HepG2 (cell line): ENCODE results near the gene DSG2. TPM values are rescaled to one million over a fixed set of nuclear protein-coding genes. Genes with fewer than 3 reads are reported as not detected.

Experiments
- CEBPG ChIP-seq: IDR thresholded peaks from 2 replicates; pipeline ENCODE4 v1.6.1; 2016
- E2F1 ChIP-seq: sonication (generic); formaldehyde crosslinking; IDR thresholded peaks from 2 replicates; pipeline ENCODE4 v1.5.0; 2020; ENCODE audit warnings: missing genetic modification reagents
- EZH2 ChIP-seq: conservative IDR thresholded peaks from 2 replicates; pipeline ENCODE4 v1.6.1; 2012; ENCODE audit warnings: mild to moderate bottlenecking, low read depth, low read length, moderate library complexity
- GABPA ChIP-seq, 2 experiments: IDR thresholded peaks; 2 replicates each; pipeline ENCODE4 v1.6.1; 2011 to 2016; ENCODE audit warnings: low read depth in 2 of 2, low read length in 1 of 2, missing biosample characterization in 1 of 2, missing genetic modification characterization in 1 of 2
- HNF4G ChIP-seq, 2 experiments: sonication (generic) in 1 of 2; formaldehyde crosslinking in 1 of 2; IDR thresholded peaks; 2 replicates each; pipeline versions ENCODE4 v1.4.0 to v1.6.1; 2011 to 2020; ENCODE audit warnings: borderline replicate concordance in 2 of 2, low read depth in 2 of 2, mild to moderate bottlenecking in 2 of 2, low read length in 1 of 2, missing genetic modification reagents in 1 of 2, moderate library complexity in 1 of 2
- HOXA7 ChIP-seq: sonication (generic); formaldehyde crosslinking; IDR thresholded peaks from 2 replicates; pipeline ENCODE4 v1.8.1; 2022; ENCODE audit warnings: mild to moderate bottlenecking, missing genetic modification reagents, moderate library complexity
- KDM2A ChIP-seq: sonication (generic); formaldehyde crosslinking; IDR thresholded peaks from 2 replicates; pipeline ENCODE4 v1.4.0; 2020; ENCODE audit warnings: low read depth, missing genetic modification reagents, borderline replicate concordance
- MTF1 ChIP-seq: sonication (generic); formaldehyde crosslinking; IDR thresholded peaks from 2 replicates; pipeline ENCODE4 v1.5.0; 2020; ENCODE audit warnings: missing genetic modification reagents
- MXI1 ChIP-seq: IDR thresholded peaks from 3 replicates; pipeline ENCODE4 v1.6.1; 2012; ENCODE audit warnings: low read depth, low read length, inconsistent platforms, borderline replicate concordance
- MYNN ChIP-seq: sonication (generic); formaldehyde crosslinking; IDR thresholded peaks from 2 replicates; pipeline ENCODE4 v1.4.0; 2020; ENCODE audit warnings: mild to moderate bottlenecking, low read depth, missing genetic modification reagents
- NFYC ChIP-seq: IDR thresholded peaks from 2 replicates; pipeline ENCODE4 v1.6.1; 2016; ENCODE audit warnings: missing genetic modification reagents, missing compliant biosample characterization
- NONO ChIP-seq, 2 experiments: fragments of 450-650 bp in 1 of 2; sonication (generic) in 1 of 2; formaldehyde crosslinking in 1 of 2; IDR thresholded peaks in 1 of 2; conservative IDR thresholded peaks in 1 of 2; 2 replicates each; pipeline versions ENCODE4 v1.6.1 to v1.8.0; 2017 to 2022; ENCODE audit warnings: mild to moderate bottlenecking in 1 of 2, missing genetic modification reagents in 1 of 2, moderate library complexity in 1 of 2
- PHB2 ChIP-seq: fragments of 450-650 bp; IDR thresholded peaks from 2 replicates; pipeline ENCODE4 v1.6.1; 2018; ENCODE audit not compliant: partially characterized antibody
- SAFB2 ChIP-seq: sonication (generic); formaldehyde crosslinking; IDR thresholded peaks from 2 replicates; pipeline ENCODE4 v1.5.1; 2020; ENCODE audit warnings: missing genetic modification reagents, low read depth, mild to moderate bottlenecking, borderline replicate concordance
- SP2 ChIP-seq: sonication (generic); formaldehyde crosslinking; IDR thresholded peaks from 2 replicates; pipeline ENCODE4 v1.5.1; 2020; ENCODE audit warnings: mild to moderate bottlenecking, missing genetic modification reagents
- TOPORS ChIP-seq: sonication (generic); formaldehyde crosslinking; IDR thresholded peaks from 2 replicates; pipeline ENCODE4 v1.8.0; 2023; ENCODE audit warnings: mild to moderate bottlenecking, missing genetic modification reagents
- ZBTB2 ChIP-seq: sonication (generic); formaldehyde crosslinking; IDR thresholded peaks from 2 replicates; pipeline ENCODE4 v1.8.0; 2022; ENCODE audit warnings: low read depth, missing genetic modification reagents
- ZFP62 ChIP-seq: sonication (generic); formaldehyde crosslinking; IDR thresholded peaks from 2 replicates; pipeline ENCODE4 v1.4.0; 2020; ENCODE audit warnings: missing genetic modification reagents
- ZFX ChIP-seq: sonication (generic); formaldehyde crosslinking; IDR thresholded peaks from 2 replicates; pipeline ENCODE4 v1.4.0; 2020; ENCODE audit warnings: mild to moderate bottlenecking, low read depth, missing genetic modification reagents, moderate library complexity
- ZNF263 ChIP-seq: sonication (generic); formaldehyde crosslinking; IDR thresholded peaks from 2 replicates; pipeline ENCODE4 v1.4.0; 2020; ENCODE audit warnings: missing genetic modification reagents
- ZNF326 ChIP-seq: sonication (generic); formaldehyde crosslinking; IDR thresholded peaks from 2 replicates; pipeline ENCODE4 v1.4.0; 2020; ENCODE audit warnings: missing genetic modification reagents, borderline replicate concordance
- ZNF335 ChIP-seq: sonication (generic); formaldehyde crosslinking; IDR thresholded peaks from 2 replicates; pipeline ENCODE4 v1.4.0; 2020; ENCODE audit warnings: missing genetic modification reagents
- ZNF432 ChIP-seq: sonication (generic); formaldehyde crosslinking; IDR thresholded peaks from 2 replicates; pipeline ENCODE4 v1.5.0; 2020; ENCODE audit warnings: missing genetic modification reagents, mild to moderate bottlenecking, borderline replicate concordance
- ZNF546 ChIP-seq: sonication (generic); formaldehyde crosslinking; conservative IDR thresholded peaks from 2 replicates; pipeline ENCODE4 v1.8.1; 2023; ENCODE audit warnings: mild to moderate bottlenecking, missing genetic modification reagents
- ZZZ3 ChIP-seq: sonication (generic); formaldehyde crosslinking; IDR thresholded peaks from 2 replicates; pipeline ENCODE4 v1.4.0; 2020; ENCODE audit warnings: missing genetic modification reagents, mild to moderate bottlenecking, borderline replicate concordance
- polyA plus RNA-seq, 8 experiments: library from polyadenylated mRNA; depleted of rRNA in 3 of 8; stranded (reverse) in 7 of 8; unstranded in 1 of 8; fragments of >200 nt; fragmentation: Illumina TruSeq in 4 of 8; extraction: Trizol in 4 of 8; gene quantifications; 2 replicates each; pipeline versions ENCODE4 v1.2.1 to v1.2.3, GENCODE V29; 2011 to 2016; ENCODE audit warnings: low read depth in 4 of 8, missing spikeins in 1 of 8, mixed read lengths in 1 of 8; ENCODE audit not compliant: insufficient read depth in 1 of 8
- total RNA-seq, 5 experiments: library from RNA; depleted of rRNA; stranded (reverse); fragments of >200 nt; fragmentation: Illumina TruSeq; extraction: Trizol; gene quantifications; 2 replicates each; pipeline ENCODE4 v1.2.3, GENCODE V29; 2016; ENCODE audit warnings: low read depth in 1 of 5

The DSG2 gene
- total and polyA plus RNA-seq, 2 of the 13 experiments (the other 11 are each of a cell fraction or from before 2014, with no cell fraction given): 23.3 to 66.7 TPM

GRCh38 chr18:31497836-31498573, at the start of gene DSG2 (continued):
- no peak for TF ChIP-seq PHB2
- no peak for TF ChIP-seq ZNF335 (CRISPR knock-in tag)
- no peak for TF ChIP-seq TOPORS (CRISPR knock-in tag)
- no peak for TF ChIP-seq EZH2
- peak; percentile 62; the same call in 1 of the 2 replicates for TF ChIP-seq MTF1 (CRISPR knock-in tag)
- TF ChIP-seq KDM2A (CRISPR knock-in tag): peak; percentile 7; the same call in 1 of the 2 replicates
- no peak for TF ChIP-seq ZFP62 (CRISPR knock-in tag)
- TF ChIP-seq MXI1: no peak; the same call in 2 of the 3 replicates
- no peak for TF ChIP-seq ZNF432 (CRISPR knock-in tag)
- TF ChIP-seq ZNF546 (CRISPR knock-in tag): 0 out of 2 replicates have a peak, but pooled peaks have one; percentile 32
- TF ChIP-seq E2F1 (CRISPR knock-in tag): no peak
- TF ChIP-seq SAFB2 (CRISPR knock-in tag): no peak
- no peak for TF ChIP-seq NFYC (CRISPR knock-in tag)
- TF ChIP-seq ZNF326 (CRISPR knock-in tag): no peak
- TF ChIP-seq NONO (IDR thresholded peaks at IDR 0.05): no peak
- TF ChIP-seq NONO (CRISPR knock-in tag; conservative IDR thresholded peaks at IDR 0.05): 0 out of 2 replicates have a peak, but pooled peaks have one; percentile 43
- no peak for TF ChIP-seq MYNN
- no peak for TF ChIP-seq GABPA (IDR thresholded peaks at IDR 0.05; ENCODE audit: low read depth, low read length)
- TF ChIP-seq GABPA (CRISPR knock-in tag; IDR thresholded peaks at IDR 0.05; ENCODE audit: low read depth): no peak
- TF ChIP-seq ZBTB2 (CRISPR knock-in tag): peak; percentile 46; the same call in 1 of the 2 replicates
- TF ChIP-seq SP2 (CRISPR knock-in tag): no peak
- no peak for TF ChIP-seq CEBPG
- TF ChIP-seq ZFX (CRISPR knock-in tag): peak; percentile 80
- TF ChIP-seq ZZZ3 (CRISPR knock-in tag): no peak
- TF ChIP-seq HNF4G (IDR thresholded peaks at IDR 0.05; ENCODE audit: borderline replicate concordance, low read depth, low read length): no peak
- no peak for TF ChIP-seq HNF4G (CRISPR knock-in tag; IDR thresholded peaks at IDR 0.05; ENCODE audit: borderline replicate concordance, low read depth)
- TF ChIP-seq HOXA7: no peak
- no peak; the same call in 1 of the 2 replicates for TF ChIP-seq ZNF263 (CRISPR knock-in tag)
